MG63 (cell line): ENCODE measurements around the gene AUH. TPM values are rescaled to one million over a fixed set of nuclear protein-coding genes. Genes with fewer than 3 reads are reported as not detected.
A peak's percentile ranks its signal among the peaks of the same experiment; 100 is the strongest.

ENCODE experiments used
- DNase-seq: peaks from one replicate; pipeline ENCODE4 v3.0.0-alpha.2; 2020
- H3K27me3 ChIP-seq: fragments of 250-450 bp; sonication (Bioruptor Pico); 2 replicates; pipeline ENCODE4 v1.5.1; 2020; ENCODE audit warnings: mild to moderate bottlenecking, moderate library complexity
- H3K36me3 ChIP-seq: fragments of 250-450 bp; sonication (Bioruptor Pico); 2 replicates; pipeline ENCODE4 v1.5.1; 2020; ENCODE audit warnings: mild to moderate bottlenecking, moderate library complexity
- H3K4me3 ChIP-seq: fragments of 250-450 bp; sonication (Bioruptor Pico); 2 replicates; pipeline ENCODE4 v1.5.1; 2020; ENCODE audit warnings: mild to moderate bottlenecking, moderate library complexity
- H3K9me3 ChIP-seq: fragments of 250-450 bp; sonication (Bioruptor Pico); 2 replicates; pipeline ENCODE4 v1.5.1; 2020; ENCODE audit warnings: mild to moderate bottlenecking, moderate library complexity
- total RNA-seq: library from RNA; depleted of rRNA; stranded (reverse); fragments of >200 nt; shearing (Covaris generic); gene quantifications from 2 replicates; pipeline ENCODE4 v1.2.3, GENCODE V29; 2014; ENCODE audit warnings: low replicate concordance; rRNA removed

The AUH gene
- total RNA-seq, 1 experiment from 2014 or later = 6.7 TPM

DNA sequence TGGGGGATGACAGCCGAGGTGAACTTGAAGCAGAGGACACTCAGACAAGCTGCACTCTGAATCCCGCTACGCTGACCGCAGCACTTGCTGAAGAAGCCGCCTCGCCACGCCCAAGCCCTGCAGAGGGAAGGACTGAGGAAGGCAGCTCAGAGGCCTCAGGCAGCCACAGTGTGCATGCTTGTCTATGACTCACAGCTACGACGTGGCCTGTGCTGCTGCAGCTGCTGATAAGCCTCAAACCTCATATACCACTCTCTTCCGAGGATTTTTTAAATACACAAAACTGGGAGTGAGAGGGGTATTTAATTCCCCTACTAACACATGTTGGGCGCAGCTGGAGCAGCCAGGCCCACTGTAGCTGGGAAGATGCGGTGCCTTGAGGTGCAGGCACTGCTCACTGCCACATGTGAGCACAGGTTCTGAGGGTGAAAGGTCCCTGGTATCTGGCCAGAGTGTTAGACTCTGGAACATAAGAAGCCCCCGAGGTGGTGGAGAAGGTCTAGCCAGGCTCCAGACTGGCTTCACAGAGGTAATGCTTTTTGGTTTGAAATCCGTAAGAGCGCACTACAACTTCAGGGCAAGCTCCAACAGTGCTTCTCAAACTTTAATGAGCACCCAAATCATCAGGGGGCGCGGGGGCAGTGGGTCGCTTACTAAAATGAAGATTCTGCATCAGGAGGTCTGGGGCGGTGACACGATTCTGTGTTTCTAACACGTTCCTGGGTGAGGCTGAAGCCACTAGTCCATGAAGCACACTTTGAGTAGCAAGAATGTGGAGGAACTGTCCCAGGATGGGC, 196.8 kb downstream of the AUH start:
- peak; percentile 92 for DNase-seq
- no peaks in the 10 kb centered on the region for H3K9me3 ChIP-seq
- no peak overlapping the region for H3K4me3 ChIP-seq
- no peaks in the 10 kb centered on the region for H3K36me3 ChIP-seq
- H3K27me3 ChIP-seq = no peaks in the 10 kb centered on the region

Other genes starting within 250 kb of the AUH start
- gene NFIL3, start 61.9 kb upstream of the AUH start, total RNA-seq = 0.17 and 2.7 TPM in 2 replicates